IPS-18a (cell line): ENCODE measurements around the gene GPRC5A.
"Not testable (repeated sequence)": the region's sequence is repeated elsewhere in the genome, so short reads cannot be mapped to it uniquely, and the experiment has no call there.

Experiments used
- H3K27ac ChIP-seq: one replicate; pipeline ENCODE4 v1.5.1; 2013; ENCODE audit warnings: low read length
- H3K27me3 ChIP-seq: one replicate; pipeline ENCODE4 v1.6.1; 2013; ENCODE audit warnings: mild to moderate bottlenecking, low read length; ENCODE audit not compliant: control insufficient read depth, insufficient read depth
- H3K36me3 ChIP-seq: one replicate; pipeline ENCODE4 v1.6.1; 2013; ENCODE audit warnings: low read depth, low read length; ENCODE audit not compliant: control insufficient read depth
- H3K4me1 ChIP-seq: one replicate; pipeline ENCODE4 v1.6.1; 2013; ENCODE audit warnings: low read depth, low read length; ENCODE audit not compliant: control insufficient read depth
- H3K4me3 ChIP-seq: one replicate; pipeline ENCODE4 v1.5.1; 2013; ENCODE audit warnings: low read length
- H3K9ac ChIP-seq: one replicate; pipeline ENCODE4 v1.6.1; 2013; ENCODE audit warnings: mild to moderate bottlenecking, low read length, moderate library complexity
- H3K9me3 ChIP-seq: one replicate; pipeline ENCODE4 v1.6.1; 2013; ENCODE audit warnings: low read depth, low read length; ENCODE audit not compliant: control insufficient read depth

The GPRC5A gene

DNA sequence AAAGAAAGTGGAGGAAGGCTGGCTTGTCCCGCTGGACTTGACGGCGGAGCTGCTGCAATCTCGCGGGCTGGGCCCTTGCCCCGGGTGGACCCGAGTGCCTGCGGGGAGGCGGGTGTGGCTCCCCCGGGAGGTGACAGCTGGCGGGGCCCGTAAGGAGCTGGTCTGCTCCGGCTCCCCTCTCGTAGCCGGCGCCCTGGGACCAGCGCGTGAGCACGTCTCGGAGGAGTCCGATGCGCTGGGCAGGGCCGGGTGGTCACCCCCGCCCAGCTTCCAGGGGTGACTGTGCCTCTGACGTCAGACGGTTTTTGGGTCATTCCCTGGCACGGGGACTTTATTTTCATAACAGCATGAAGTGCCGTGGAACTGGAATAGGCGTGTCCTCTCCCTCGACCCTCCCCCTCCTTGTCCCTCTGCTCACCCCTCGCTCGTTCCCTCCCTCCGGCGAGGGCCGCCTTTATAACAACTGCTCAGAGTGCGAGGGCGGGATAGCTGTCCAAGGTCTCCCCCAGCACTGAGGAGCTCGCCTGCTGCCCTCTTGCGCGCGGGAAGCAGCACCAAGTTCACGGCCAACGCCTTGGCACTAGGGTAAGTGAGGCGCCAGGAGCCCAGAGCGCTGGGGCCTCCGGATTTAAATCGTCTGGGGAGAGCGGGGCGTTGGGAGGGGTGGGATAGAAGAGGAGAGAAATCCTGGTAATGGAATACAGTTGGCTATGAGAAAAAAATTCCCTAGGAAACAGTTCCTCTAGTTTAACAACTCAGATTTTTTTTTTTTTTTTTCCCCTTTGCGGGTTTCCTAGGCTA is at the start of gene GPRC5A:
Gene GPRC5A (plus strand): TSS at position 483 of the 801 bp plus-strand sequence. CDS start 16,688 bp downstream, outside the sequence.
- Histone ChIP-seq H3K9ac (peak within 1 kb of the TSS; percentile 10), H3K36me3 (no peaks in the 10 kb centered on the region), H3K27ac (no peak within 1 kb of the TSS), H3K4me1 (peaks cover 5% of the 10 kb centered on the region), H3K9me3 (no peaks in the 10 kb centered on the region), H3K27me3 (peaks cover 54% of the 10 kb centered on the region), H3K4me3 (peak within 1 kb of the TSS; percentile 82)

DNA sequence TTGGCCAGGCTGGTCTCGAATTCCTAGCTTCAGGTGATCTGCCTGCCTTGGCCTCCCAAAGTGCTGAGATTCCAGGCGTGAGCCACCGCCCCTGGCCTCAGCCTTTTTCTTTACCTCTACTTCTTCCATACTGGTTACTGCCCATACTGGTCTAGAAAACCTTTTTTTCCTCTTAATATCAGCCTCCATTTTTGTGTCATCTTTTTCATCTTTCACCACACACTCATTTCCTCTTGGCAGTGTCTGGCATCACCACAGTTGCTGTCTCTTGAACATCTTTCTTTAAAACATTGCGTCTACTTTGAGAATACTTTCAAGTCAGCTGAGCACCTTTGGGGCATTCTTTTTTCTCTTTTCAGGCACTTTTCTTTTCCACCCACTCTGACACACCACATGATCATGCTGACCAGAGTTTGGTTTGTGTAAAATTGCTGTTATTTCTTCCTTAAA is 45.5 kb upstream of the GPRC5A start:
- H3K36me3 ChIP-seq: no peaks in the 10 kb centered on the region
- no peaks in the 10 kb centered on the region for H3K9me3 ChIP-seq
- H3K27me3 ChIP-seq: no peaks in the 10 kb centered on the region
- H3K4me3 ChIP-seq: no peak overlapping the region
- H3K27ac ChIP-seq: no peak overlapping the region
- H3K4me1 ChIP-seq: no peaks in the 10 kb centered on the region
- H3K9ac ChIP-seq: no peak overlapping the region

GRCh38 chr12:12846780-12847179 is 44.6 kb upstream of the GPRC5A start:
- not testable (repeated sequence) for H3K4me3 ChIP-seq, H3K4me1 ChIP-seq, H3K27ac ChIP-seq, H3K9ac ChIP-seq, H3K9me3 ChIP-seq, H3K36me3 ChIP-seq, H3K27me3 ChIP-seq

DNA sequence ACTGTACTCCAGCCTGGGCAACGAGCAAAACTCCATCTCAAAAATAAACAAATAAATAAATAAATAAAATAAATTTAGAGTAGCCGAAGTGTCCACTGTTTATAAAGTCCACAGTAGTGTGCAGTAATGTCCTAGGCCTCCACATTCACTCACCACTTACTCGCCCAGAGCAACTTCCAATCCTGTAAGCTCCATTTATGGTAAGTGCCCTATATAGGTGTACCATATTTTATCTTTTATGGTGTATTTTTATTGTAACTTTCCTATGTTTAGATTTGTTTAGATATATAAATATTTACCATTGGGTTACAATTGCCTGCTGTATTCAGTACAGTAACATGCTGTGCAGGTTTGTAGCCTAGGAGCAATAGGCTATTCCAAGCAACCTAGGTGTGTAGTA is 37.9 kb upstream of the GPRC5A start:
- H3K4me3 ChIP-seq: no peak overlapping the region
- no peak overlapping the region for H3K27ac ChIP-seq
- H3K36me3 ChIP-seq: no peaks in the 10 kb centered on the region
- H3K27me3 ChIP-seq: no peaks in the 10 kb centered on the region
- H3K9me3 ChIP-seq: no peaks in the 10 kb centered on the region
- no peaks in the 10 kb centered on the region for H3K4me1 ChIP-seq
- no peak overlapping the region for H3K9ac ChIP-seq

DNA sequence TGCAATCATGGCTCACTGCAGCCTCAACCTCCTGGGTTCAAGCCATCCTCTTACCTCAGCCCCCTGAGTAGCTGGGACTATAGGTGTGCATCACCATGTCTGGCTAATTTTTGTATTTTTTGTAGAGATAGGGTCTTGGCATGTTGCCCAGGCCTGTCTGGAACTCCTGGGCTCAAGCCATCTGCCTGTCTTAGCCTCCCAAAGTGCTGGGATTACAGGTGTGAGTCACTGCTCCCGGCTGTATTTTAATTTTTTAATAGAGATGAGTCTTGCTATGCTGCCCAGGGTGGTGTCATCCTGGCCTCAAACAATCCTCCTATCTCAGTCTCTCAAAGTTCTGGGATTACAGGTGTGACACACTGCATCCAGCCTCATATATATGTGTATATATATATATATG is 31.7 kb upstream of the GPRC5A start:
- no peaks in the 10 kb centered on the region for H3K9me3 ChIP-seq

DNA sequence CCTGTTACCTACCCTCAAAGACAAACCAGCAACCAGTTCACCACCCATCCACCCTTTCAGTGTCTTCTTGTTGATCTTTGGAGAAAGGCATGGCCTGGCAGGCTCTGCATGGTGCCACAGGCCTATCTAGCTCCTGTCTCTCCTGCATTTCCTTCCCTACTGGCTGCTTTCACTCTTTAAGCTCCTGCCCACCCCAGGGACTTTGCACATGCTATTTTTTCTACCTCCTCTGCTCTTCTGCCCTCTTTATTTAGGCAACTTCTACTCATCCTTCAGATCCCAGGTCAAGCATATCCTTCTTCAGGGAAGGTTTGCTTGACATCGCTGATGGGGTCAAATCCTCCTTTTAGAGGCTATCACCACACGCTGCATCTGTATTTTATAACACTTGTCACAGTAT is 27.1 kb upstream of the GPRC5A start:
- Histone ChIP-seq H3K4me3 (no peak overlapping the region), H3K36me3 (no peaks in the 10 kb centered on the region), H3K27ac (no peak overlapping the region), H3K9me3 (no peaks in the 10 kb centered on the region), H3K9ac (no peak overlapping the region), H3K4me1 (no peaks in the 10 kb centered on the region), H3K27me3 (no peaks in the 10 kb centered on the region)

More for the DNA sequence above, 31.7 kb upstream of the GPRC5A start:
- Histone ChIP-seq H3K27ac (no peak overlapping the region), H3K9ac (no peak overlapping the region), H3K36me3 (no peaks in the 10 kb centered on the region), H3K27me3 (no peaks in the 10 kb centered on the region), H3K4me3 (no peak overlapping the region), H3K4me1 (no peaks in the 10 kb centered on the region)

DNA sequence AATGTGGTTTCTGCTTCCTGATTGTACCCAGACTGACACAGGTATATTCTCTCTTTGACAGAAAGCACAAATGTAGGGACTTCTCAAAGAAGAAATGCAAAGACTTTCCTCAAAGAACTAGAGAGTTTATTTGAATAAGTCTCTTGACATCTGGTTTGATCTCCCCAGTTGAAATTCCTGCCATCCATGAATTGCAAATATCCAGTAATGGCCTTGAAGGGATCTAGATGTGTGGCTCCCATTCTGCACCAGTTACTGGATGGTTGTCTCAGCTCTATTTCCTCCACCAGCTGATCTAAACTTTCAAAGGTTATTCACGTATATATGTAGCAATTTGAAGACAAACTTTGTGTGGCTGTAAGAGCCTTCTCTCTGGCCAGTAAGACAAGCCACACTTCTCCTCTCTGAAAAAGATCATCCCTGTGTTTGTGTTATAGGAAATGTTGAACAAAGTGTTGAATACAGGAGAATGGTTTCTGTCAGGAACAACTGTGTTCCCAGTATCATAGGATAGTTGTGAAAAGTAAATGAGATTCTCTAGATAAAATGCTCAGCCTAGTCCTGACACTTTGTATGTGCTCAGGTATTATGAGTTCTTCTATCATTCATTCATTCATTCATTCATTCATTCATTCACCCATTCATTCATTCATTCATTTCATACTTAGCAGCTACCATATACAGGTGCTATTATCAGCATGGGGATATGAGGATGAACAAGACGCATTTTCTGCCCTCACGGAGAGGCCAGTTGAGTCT is 22.7 kb upstream of the GPRC5A start:
- Histone ChIP-seq H3K36me3 (no peaks in the 10 kb centered on the region), H3K9ac (no peak overlapping the region), H3K9me3 (no peaks in the 10 kb centered on the region), H3K27ac (no peak overlapping the region), H3K27me3 (no peaks in the 10 kb centered on the region), H3K4me3 (no peak overlapping the region), H3K4me1 (peaks cover 9% of the 10 kb centered on the region)

- H3K4me3 ChIP-seq: no peak overlapping the region
- no peak overlapping the region for H3K27ac ChIP-seq
- peaks cover 12% of the 10 kb centered on the region for H3K4me1 ChIP-seq
- H3K9me3 ChIP-seq: no peaks in the 10 kb centered on the region
- H3K9ac ChIP-seq: no peak overlapping the region
- no peaks in the 10 kb centered on the region for H3K36me3 ChIP-seq
- H3K27me3 ChIP-seq: no peaks in the 10 kb centered on the region
Measured at GRCh38 chr12:12870465-12870864, 20.9 kb upstream of the GPRC5A start.

- H3K27ac ChIP-seq: no peak overlapping the region
- peaks cover 12% of the 10 kb centered on the region for H3K4me1 ChIP-seq
- no peak overlapping the region for H3K9ac ChIP-seq
Measured at GRCh38 chr12:12871587-12872138, 19.7 kb upstream of the GPRC5A start.

GRCh38 chr12:12872139-12872933 is 19.0 kb upstream of the GPRC5A start:
- H3K9me3 ChIP-seq: no peaks in the 10 kb centered on the region
- H3K27me3 ChIP-seq: no peaks in the 10 kb centered on the region
- no peaks in the 10 kb centered on the region for H3K36me3 ChIP-seq
- no peak overlapping the region for H3K4me3 ChIP-seq
- peaks cover 12% of the 10 kb centered on the region for H3K4me1 ChIP-seq
- no peak overlapping the region for H3K9ac ChIP-seq
- H3K27ac ChIP-seq: no peak overlapping the region

More at GRCh38 chr12:12871587-12872138, 19.7 kb upstream of the GPRC5A start:
- Histone ChIP-seq H3K9me3 (no peaks in the 10 kb centered on the region), H3K36me3 (no peaks in the 10 kb centered on the region), H3K4me3 (no peak overlapping the region), H3K27me3 (no peaks in the 10 kb centered on the region)

GRCh38 chr12:12872934-12873275 is 18.5 kb upstream of the GPRC5A start:
- Histone ChIP-seq H3K4me3 (no peak overlapping the region), H3K27me3 (no peaks in the 10 kb centered on the region), H3K9ac (no peak overlapping the region), H3K4me1 (peaks cover 12% of the 10 kb centered on the region), H3K9me3 (no peaks in the 10 kb centered on the region), H3K27ac (no peak overlapping the region), H3K36me3 (no peaks in the 10 kb centered on the region)
